Activated naive CD8-positive, alpha-beta T cell treated with anti-CD3 and anti-CD28 coated beads for 36 hours (primary cell): ENCODE data around the gene ZNHIT2. TPM values are rescaled to one million over a fixed set of nuclear protein-coding genes. Genes with fewer than 3 reads are reported as not detected.

Experiments used
- DNase-seq: peaks from one replicate; pipeline ENCODE4 v3.0.0; 2021
- H3K27ac Mint-ChIP-seq: one replicate; pipeline ENCODE4 v1.8.0; 2022; ENCODE audit warnings: mild to moderate bottlenecking, moderate library complexity, mixed read lengths
- H3K27me3 Mint-ChIP-seq: one replicate; pipeline ENCODE4 v1.8.0; 2022; ENCODE audit warnings: mild to moderate bottlenecking, mixed read lengths
- H3K36me3 Mint-ChIP-seq: one replicate; pipeline ENCODE4 v1.8.0; 2021; ENCODE audit warnings: mild to moderate bottlenecking, mixed read lengths
- H3K4me1 Mint-ChIP-seq: one replicate; pipeline ENCODE4 v1.8.0; 2021; ENCODE audit warnings: mixed read lengths
- H3K4me3 Mint-ChIP-seq: one replicate; pipeline ENCODE4 v1.8.0; 2022; ENCODE audit warnings: mild to moderate bottlenecking, moderate library complexity, mixed read lengths
- H3K9me3 Mint-ChIP-seq: one replicate; pipeline ENCODE4 v1.8.0; 2022; ENCODE audit warnings: mixed read lengths
- total RNA-seq, 2 experiments: library from RNA; stranded (reverse); gene quantifications; one replicate each; pipeline ENCODE4 v1.2.3, GENCODE V29; 2021

The ZNHIT2 gene
- total RNA-seq, 2 experiments from 2014 or later: 14.9 to 15.1 TPM

DNA sequence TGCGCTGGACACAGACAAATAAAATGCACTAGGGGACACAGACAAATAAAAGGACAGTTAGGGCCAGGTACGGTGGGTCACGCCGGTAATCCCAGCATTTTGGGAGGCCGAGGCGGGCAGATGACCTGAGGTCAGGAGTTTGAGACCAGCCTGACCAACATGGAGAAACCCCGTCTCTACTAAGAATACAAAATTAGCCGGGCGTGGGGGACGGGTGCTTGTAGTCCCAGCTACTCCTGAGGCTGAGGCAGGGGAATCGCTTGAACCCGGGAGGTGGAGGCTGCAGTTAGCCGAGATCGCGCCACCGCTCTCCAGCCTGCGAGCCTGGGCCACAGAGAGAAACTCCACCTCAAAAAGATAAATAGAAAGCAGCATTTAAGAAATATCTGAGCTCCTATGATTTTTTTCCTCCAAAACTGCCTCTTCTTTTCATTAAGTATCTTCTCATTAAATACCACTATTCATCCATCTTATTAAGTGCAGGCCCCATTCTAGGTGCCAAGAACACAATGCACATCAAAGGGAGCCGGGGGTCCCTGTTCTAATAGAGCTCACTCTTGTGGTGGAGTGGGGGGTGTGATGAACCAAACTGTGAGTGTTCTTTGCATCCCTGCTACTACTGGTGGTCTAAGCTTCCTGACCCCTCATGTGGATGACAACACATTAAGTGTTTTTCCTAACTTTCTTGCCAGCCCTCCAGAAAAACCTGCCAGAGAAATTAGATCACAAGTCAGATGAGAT lies 766 bp upstream of the ZNHIT2 start:
- Mint-ChIP-seq H3K4me3 (peak overlapping the region; percentile 86), H3K27me3 (peaks cover 6% of the 10 kb centered on the region), H3K27ac (peak overlapping the region; percentile 99), H3K4me1 (peaks cover 50% of the 10 kb centered on the region), H3K9me3 (no peaks in the 10 kb centered on the region), H3K36me3 (peaks cover 53% of the 10 kb centered on the region)
- DNase-seq: no peak

DNA sequence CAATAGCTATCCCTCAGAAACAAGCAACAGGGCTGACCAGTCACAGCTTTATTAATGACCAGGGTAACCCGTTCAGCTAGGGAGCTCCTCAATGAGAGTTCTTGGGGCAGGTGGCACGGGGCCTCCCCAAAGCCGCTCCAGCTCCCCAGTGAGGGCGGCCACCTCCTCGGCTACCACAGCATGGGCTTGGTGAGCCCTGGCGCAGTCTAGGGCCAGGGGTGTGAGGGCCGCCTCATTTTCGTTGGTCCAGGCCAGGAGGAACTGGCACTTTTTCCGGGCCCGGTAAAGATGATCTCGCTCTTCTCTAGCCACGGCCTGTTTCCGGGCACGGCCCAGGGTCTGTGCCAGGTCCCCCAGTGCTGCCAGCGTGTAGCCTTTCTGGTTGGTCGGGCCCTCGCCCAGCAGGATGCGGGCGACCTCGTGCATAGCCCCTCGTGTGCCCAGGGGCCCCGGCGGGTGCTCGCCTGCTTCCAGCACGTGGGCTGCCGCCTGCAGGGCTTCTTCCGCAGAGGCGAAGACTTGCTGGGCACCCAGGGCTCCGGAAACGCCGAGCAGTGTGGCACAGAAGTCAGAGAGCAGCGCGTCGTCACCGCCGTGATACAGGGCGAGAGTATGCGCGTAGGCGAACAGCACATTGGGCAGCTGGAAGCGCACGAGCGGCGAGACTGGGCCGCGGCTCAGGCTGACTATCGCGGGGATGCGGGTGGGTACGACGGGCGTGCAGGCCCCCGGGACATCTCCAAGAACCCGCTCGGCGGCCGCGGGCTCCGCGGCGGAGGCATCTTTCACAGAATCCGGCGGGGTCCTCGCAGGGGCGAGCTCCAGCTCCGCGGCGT lies 913 bp downstream of the ZNHIT2 start:
- Mint-ChIP-seq H3K36me3 (peaks cover 45% of the 10 kb centered on the region), H3K9me3 (no peaks in the 10 kb centered on the region), H3K27ac (peak overlapping the region; percentile 99), H3K27me3 (peaks cover 6% of the 10 kb centered on the region), H3K4me1 (peaks cover 57% of the 10 kb centered on the region), H3K4me3 (peak overlapping the region; percentile 86)
- DNase-seq: peak; percentile 74

DNA sequence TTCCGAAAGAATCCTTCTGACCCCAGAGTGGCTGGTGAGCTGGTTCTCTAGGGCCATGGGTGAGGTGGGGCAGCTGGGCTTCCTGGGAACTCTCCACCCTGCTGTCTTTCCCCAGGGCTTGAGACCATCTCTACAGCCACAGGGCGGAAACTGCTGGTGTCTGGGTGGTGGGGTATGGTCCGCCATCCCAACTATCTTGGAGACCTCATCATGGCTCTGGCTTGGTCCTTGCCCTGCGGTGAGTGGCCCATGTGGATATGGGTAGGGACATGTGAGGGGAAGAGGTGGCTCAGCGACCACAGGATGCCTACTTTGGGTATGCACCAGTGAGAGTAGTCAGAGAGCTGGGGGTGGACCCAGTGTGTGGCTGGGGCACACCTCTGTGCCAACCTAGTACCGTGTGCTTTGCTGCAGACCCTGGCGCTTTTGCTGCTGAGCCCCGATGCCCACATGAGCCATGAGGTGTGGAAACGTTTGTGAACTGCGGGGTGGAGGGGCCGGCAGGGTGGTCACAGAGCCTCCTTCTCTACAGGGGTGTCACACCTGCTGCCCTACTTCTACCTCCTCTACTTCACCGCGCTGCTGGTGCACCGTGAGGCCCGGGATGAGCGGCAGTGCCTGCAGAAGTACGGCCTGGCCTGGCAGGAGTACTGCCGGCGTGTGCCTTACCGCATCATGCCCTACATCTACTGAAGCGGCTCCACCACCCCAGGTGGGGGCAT lies 2.0 kb downstream of the ZNHIT2 start:
- DNase-seq: no peak
- peak overlapping the region; percentile 86 for H3K4me3 Mint-ChIP-seq
- H3K27me3 Mint-ChIP-seq: peaks cover 3% of the 10 kb centered on the region
- peak overlapping the region; percentile 99 for H3K27ac Mint-ChIP-seq
- H3K36me3 Mint-ChIP-seq: peaks cover 35% of the 10 kb centered on the region
- no peaks in the 10 kb centered on the region for H3K9me3 Mint-ChIP-seq
- peaks cover 57% of the 10 kb centered on the region for H3K4me1 Mint-ChIP-seq

DNA sequence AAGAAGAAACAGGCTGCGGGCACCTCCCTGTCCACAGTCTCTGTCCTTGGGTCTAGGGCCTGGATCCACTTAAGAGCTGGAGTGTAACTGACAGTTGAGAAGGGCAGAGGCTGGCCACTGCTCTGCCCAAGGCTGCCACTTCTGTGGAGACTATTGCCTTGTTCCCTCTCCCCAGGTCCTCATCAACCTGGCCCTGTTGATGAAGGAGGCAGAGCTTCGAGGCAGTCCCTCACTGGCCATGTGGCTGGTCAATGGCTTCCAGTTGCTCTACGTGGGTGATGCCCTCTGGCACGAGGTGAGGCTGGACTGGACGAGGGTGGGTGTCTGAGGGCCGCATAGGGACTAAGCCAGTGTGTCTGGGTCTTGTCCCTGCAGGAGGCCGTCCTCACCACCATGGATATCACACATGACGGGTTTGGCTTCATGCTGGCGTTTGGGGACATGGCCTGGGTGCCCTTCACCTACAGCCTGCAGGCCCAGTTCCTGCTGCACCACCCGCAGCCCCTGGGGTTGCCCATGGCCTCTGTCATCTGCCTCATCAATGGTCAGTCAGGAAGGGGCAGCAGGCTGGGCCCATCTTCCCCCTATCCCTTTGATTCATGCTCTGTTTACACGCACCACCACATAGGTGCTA lies 2.8 kb downstream of the ZNHIT2 start:
- no peaks in the 10 kb centered on the region for H3K9me3 Mint-ChIP-seq
- peaks cover 28% of the 10 kb centered on the region for H3K36me3 Mint-ChIP-seq
- H3K4me1 Mint-ChIP-seq: peaks cover 54% of the 10 kb centered on the region
- no peak for DNase-seq
- peak overlapping the region; percentile 35 for H3K27ac Mint-ChIP-seq
- H3K27me3 Mint-ChIP-seq: peaks cover 3% of the 10 kb centered on the region
- H3K4me3 Mint-ChIP-seq: peak overlapping the region; percentile 40

DNA sequence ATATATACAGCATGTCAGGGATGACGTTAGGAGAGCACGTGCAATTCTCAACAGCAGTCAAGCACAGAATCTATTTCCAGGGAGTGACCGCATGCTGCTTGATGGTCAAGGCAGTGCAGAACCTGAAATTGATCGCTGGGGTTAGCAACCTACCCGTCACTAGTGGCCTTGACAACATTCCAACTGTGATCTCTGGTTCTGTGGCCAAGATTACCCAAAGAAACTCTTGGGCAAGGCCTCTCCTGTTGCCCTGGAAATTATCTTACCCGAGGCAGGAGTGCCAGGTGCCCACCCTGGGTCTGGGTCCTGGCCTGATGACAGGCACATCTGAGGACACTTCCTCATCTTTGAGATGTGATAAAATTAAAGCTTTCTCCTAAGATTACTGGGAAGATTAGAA lies 3.7 kb downstream of the ZNHIT2 start:
- Mint-ChIP-seq H3K36me3 (peaks cover 25% of the 10 kb centered on the region), H3K4me3 (peak overlapping the region; percentile 88), H3K27me3 (peaks cover 3% of the 10 kb centered on the region), H3K4me1 (peaks cover 51% of the 10 kb centered on the region), H3K27ac (peak overlapping the region; percentile 35), H3K9me3 (no peaks in the 10 kb centered on the region)
- DNase-seq: no peak

DNA sequence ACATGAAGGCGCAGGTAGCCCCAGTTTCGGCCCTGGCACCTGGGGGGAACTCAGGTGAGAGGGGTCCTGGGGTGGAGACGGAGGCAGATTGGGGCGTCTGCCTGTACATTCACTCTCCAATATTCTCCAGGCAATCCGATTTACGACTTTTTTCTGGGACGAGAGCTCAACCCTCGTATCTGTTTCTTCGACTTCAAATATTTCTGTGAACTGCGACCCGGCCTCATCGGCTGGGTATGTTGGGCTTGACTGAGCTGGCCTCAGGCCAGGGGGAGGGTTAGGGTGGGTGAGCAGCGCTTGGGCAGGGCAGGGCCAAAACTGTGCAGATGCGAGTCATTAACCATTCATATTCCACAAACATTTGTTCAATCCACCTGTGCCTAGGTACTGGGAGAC lies 4.1 kb downstream of the ZNHIT2 start:
- Mint-ChIP-seq H3K4me1 (peaks cover 46% of the 10 kb centered on the region), H3K36me3 (peaks cover 21% of the 10 kb centered on the region), H3K27me3 (peaks cover 3% of the 10 kb centered on the region), H3K27ac (peak overlapping the region; percentile 82), H3K9me3 (no peaks in the 10 kb centered on the region), H3K4me3 (peak overlapping the region; percentile 88)
- no peak for DNase-seq

DNA sequence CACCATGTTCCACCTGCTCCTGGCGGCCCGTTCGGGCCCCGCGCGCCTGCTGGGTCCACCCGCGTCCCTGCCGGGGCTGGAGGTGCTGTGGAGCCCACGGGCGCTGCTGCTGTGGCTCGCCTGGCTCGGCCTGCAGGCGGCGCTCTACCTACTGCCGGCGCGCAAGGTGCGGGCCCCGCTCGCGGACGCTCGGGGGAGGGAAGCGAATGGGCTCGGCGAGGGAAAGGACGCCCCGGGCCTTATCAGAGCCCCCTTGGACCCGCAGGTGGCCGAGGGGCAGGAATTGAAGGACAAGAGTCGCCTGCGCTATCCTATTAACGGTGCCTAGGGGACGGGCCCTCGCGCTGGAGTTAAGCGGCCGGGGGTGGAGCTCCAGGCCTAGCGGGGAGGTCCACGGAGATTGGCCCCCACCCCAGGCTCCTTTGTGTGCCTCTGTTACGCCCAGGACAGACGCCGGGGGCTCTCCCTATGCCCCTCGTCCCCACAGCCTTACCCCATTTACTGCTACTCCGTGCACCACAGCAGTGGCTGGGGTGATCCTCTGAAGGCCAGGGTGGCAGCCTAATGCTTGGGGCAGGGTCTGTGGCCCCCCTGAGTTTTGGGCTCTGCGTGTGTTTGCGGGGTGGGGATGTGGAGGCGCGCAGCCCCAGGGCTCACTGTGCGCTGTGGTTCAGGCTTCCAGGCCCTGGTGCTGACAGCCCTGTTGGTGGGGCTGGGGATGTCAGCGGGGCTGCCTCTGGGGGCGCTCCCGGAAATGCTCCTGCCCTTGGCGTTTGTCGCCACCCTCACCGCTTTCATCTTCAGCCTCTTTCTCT lies 4.7 kb downstream of the ZNHIT2 start:
- no peaks in the 10 kb centered on the region for H3K9me3 Mint-ChIP-seq
- peaks cover 44% of the 10 kb centered on the region for H3K4me1 Mint-ChIP-seq
- peak; percentile 78 for DNase-seq
- peak overlapping the region; percentile 88 for H3K4me3 Mint-ChIP-seq
- peaks cover 3% of the 10 kb centered on the region for H3K27me3 Mint-ChIP-seq
- peaks cover 19% of the 10 kb centered on the region for H3K36me3 Mint-ChIP-seq
- peak overlapping the region; percentile 82 for H3K27ac Mint-ChIP-seq

DNA sequence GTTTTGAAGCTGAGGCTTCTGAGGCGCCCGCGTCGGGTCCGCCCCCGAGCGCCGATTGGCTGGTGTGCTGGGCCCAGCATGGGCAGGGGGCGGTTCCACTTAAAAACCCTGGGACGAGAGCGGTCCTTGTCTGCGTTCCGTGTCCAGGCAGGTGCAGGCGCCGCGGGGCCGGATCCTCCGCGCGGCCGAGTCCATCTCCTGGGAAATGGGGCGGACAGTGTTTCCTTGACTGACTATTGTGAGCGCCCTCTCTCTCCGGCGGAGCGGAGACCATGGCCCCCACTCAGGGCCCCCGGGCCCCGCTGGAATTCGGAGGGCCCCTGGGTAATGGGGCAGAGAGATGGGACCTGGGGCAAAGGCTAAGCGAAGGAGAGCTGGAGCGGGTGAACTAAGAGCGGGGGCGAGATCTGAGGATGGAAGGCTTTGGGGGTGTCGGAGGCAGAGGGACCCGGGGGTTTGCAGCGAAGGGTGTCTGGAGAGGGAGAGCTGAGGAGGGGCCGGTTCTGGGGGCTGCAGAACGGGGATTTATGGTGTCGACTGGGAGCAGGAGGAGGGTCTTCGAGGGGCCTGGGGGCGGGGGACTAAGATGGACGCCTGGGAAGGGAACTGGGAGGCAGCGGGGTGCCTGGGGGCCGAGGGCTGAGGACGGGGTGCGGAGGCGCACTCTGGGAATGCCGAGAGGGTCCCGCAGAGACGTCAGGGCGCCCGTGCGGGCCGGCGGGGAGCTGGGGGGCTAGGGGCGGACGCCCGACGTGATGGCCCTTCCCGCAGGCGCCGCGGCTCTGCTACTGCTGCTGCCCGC lies 5.6 kb downstream of the ZNHIT2 start, which contains the start of gene TM7SF2:
Gene TM7SF2, plus strand, starts transcription at position 129 of the 802 bp plus-strand sequence. Its CDS starts 144 bp downstream, at position 273.
- peak within 1 kb of the TSS; percentile 83 for H3K27ac Mint-ChIP-seq
- no peaks in the 10 kb centered on the region for H3K9me3 Mint-ChIP-seq
- H3K4me1 Mint-ChIP-seq: peaks cover 44% of the 10 kb centered on the region
- DNase-seq: peak; percentile 95
- peaks cover 3% of the 10 kb centered on the region for H3K27me3 Mint-ChIP-seq
- peaks cover 17% of the 10 kb centered on the region for H3K36me3 Mint-ChIP-seq
- H3K4me3 Mint-ChIP-seq: peak within 1 kb of the TSS; percentile 88

DNA sequence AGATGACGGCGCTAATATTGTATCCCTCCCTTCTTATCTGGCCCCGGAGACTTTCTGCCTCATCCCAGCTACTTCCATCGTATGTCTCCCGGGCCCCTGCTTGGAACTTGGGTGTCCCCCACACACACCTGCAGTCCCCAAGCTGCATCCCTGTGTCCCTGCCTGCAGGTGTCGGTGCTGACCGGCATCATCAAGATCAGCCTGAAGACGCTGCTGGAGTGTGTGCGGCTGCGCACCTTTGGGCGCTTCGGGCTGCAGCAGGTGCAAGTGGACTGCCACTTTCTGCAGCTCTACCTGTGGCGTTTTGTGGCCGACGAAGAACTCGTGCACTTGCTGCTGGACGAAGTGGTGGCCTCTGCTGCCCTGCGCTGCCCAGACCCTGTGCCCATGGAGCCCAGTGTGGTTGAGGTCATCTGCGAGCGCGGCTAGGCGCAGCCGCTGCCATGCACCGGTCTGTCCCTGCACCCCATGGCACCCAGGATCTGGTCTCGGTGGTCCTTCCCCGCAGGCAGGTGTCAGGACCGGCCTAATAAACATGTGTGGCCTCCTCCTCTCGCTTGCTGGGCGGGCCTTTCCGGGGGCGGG lies 6.2 kb downstream of the ZNHIT2 start:
- Mint-ChIP-seq H3K27ac (no peak overlapping the region), H3K4me1 (peaks cover 41% of the 10 kb centered on the region), H3K9me3 (no peaks in the 10 kb centered on the region), H3K27me3 (no peaks in the 10 kb centered on the region), H3K4me3 (peak overlapping the region; percentile 88), H3K36me3 (peaks cover 11% of the 10 kb centered on the region)
- no peak for DNase-seq

DNA sequence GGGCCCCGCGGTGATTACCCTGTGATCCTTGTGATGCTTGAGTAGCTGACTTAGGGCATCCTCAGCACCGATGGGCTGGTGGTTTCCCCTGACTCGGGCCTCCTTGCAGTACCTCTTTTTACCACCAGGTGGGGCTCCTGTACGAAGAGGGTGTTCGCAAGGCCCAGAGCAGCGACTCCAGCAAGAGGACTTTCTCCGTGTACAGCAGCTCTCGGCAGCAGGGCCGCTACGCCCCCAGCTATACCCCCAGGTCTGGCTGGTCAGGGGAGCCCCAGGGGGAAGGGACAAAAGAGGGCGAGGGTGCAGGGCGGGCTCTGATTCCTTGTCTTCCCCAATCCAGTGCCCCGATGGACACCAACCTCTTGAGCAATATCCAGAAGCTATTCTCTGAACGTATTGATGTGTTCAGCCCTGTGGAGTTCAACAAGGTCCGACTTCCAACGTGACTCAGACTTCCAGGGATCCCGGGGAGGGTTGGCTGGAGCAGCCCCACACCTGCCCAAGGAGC lies 7.1 kb downstream of the ZNHIT2 start:
- H3K4me1 Mint-ChIP-seq: peaks cover 35% of the 10 kb centered on the region
- no peak overlapping the region for H3K27ac Mint-ChIP-seq

DNA sequence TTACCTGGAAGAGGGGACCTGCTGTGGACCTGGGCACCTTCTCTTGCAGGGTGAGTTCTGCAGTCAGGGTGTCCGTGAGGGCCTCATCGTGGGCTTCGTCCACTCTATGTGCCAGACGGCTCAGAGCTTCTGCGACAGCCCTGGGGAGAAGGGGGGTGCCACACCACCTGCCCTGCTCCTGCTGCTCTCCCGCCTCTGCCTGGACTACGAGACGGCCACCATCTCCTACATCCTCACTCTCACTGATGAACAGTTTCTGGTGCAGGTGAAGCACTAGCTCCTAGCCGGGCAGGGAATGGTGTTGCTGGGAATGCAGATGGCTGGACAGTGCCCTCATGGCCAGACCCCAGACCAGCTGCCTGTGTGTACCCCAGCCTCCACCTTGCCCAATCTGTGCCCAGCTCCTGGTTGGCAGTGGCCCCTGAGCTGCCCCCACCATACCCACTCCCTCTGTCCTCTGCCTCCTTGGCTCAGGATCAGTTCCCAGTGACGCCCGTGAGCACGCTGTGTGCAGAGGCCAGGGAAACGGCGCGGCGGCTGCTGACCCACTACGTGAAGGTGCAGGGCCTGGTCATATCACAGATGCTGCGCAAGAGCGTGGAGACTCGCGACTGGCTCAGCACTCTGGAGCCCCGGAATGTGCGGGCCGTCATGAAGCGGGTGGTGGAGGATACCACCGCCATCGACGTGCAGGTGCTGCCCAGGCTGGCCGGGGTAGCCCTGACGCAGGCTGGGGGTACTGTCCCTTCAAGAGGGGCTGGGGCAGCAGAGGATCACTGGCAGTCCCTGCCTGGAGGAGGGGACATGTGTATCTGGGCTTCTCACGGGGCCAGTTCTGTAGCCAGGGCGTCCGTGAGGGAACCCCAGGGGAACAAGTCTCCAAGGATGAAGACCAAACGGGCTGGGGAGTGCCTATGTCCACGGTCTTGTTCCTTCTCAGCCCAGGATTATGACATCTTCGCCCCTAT lies 8.0 kb downstream of the ZNHIT2 start:
- no peaks in the 10 kb centered on the region for H3K9me3 Mint-ChIP-seq
- no peaks in the 10 kb centered on the region for H3K27me3 Mint-ChIP-seq
- no peak overlapping the region for H3K27ac Mint-ChIP-seq
- H3K4me1 Mint-ChIP-seq: peaks cover 32% of the 10 kb centered on the region
- DNase-seq: no peak
- H3K4me3 Mint-ChIP-seq: no peak overlapping the region
- no peaks in the 10 kb centered on the region for H3K36me3 Mint-ChIP-seq

More for the DNA sequence above, 7.1 kb downstream of the ZNHIT2 start:
- DNase-seq: peak; percentile 93
- H3K4me3 Mint-ChIP-seq: no peak overlapping the region
- H3K9me3 Mint-ChIP-seq: no peaks in the 10 kb centered on the region
- H3K36me3 Mint-ChIP-seq: peaks cover 3% of the 10 kb centered on the region
- no peaks in the 10 kb centered on the region for H3K27me3 Mint-ChIP-seq
